AG04450 (cell line): ENCODE measurements around the gene CHD6. TPM values are rescaled to one million over a fixed set of nuclear protein-coding genes. Genes with fewer than 3 reads are reported as not detected.

Experiments
- CTCF ChIA-PET: fragments of 300-600, 350-600 bp; formaldehyde crosslinking; extraction: SDS; loops from one replicate; lab custom pipeline; 2022; ENCODE audit warnings: antibody characterized with exemption, inconsistent platforms; lab: Charles Lee
- POLR2A ChIA-PET: fragments of 350-600 bp; formaldehyde crosslinking; extraction: SDS; loops from one replicate; lab custom pipeline; 2021; ENCODE audit warnings: antibody characterized with exemption, inconsistent platforms; lab: Yijun Ruan, JAX
- DNase-seq: peaks from one replicate; pipeline ENCODE4 v3.0.0-alpha.2; 2011; ENCODE audit warnings: low read depth, low spot score
- H3K27ac ChIP-seq: one replicate; pipeline ENCODE4 v1.5.1; 2012; ENCODE audit warnings: low read depth, low read length, control low read depth
- H3K27me3 ChIP-seq: one replicate; pipeline ENCODE4 v1.6.0; 2012; ENCODE audit warnings: low read length; ENCODE audit not compliant: control insufficient read depth, insufficient read depth
- H3K4me3 ChIP-seq: 2 replicates; pipeline ENCODE4 v1.5.1; 2011; ENCODE audit warnings: mild to moderate bottlenecking, low read depth, low read length, control low read depth
- H3K9me3 ChIP-seq: 2 replicates; pipeline ENCODE4 v1.5.1; 2012; ENCODE audit warnings: low read length; ENCODE audit not compliant: control insufficient read depth, insufficient read depth
- CTCF ChIP-seq: IDR thresholded peaks from 2 replicates; pipeline ENCODE4 v1.5.1; 2011; ENCODE audit warnings: low read depth, low read length, control low read depth, inconsistent platforms
- polyA plus RNA-seq: library from polyadenylated mRNA; depleted of rRNA; stranded (reverse); fragments of >200 nt; gene quantifications from 2 replicates; pipeline ENCODE4 v1.2.3, GENCODE V29; 2011

Gene CHD6
- polyA plus RNA-seq, 1 experiment = 21.7 TPM

- peaks cover 31% of the 10 kb centered on the region for H3K9me3 ChIP-seq
- POLR2A ChIA-PET = no interaction called here
- H3K27ac ChIP-seq = no peak overlapping the region
- CTCF ChIA-PET = no interaction called here
- DNase-seq = no peak
- no peak overlapping the region for H3K4me3 ChIP-seq
- TF ChIP-seq CTCF = no peak
- H3K27me3 ChIP-seq = no peaks in the 10 kb centered on the region
These were observed 17.1 kb downstream of the CHD6 start for GRCh38 chr20:41600926-41601631.

GRCh38 chr20:41599699-41600104 lies 18.5 kb downstream of the CHD6 start:
- ChIA-PET POLR2A (no interaction called here), CTCF (no interaction called here)
- no peak for DNase-seq
- Histone ChIP-seq H3K27me3 (no peaks in the 10 kb centered on the region), H3K27ac (no peak overlapping the region), H3K9me3 (peaks cover 43% of the 10 kb centered on the region), H3K4me3 (no peak overlapping the region)
- TF ChIP-seq CTCF = no peak

GRCh38 chr20:41598719-41599118 lies 19.5 kb downstream of the CHD6 start:
- H3K27ac ChIP-seq = no peak overlapping the region
- POLR2A ChIA-PET = no interaction called here
- no peaks in the 10 kb centered on the region for H3K27me3 ChIP-seq
- no peak overlapping the region for H3K4me3 ChIP-seq
- H3K9me3 ChIP-seq = peaks cover 45% of the 10 kb centered on the region
- TF ChIP-seq CTCF = no peak
- CTCF ChIA-PET = no interaction called here
- DNase-seq = no peak

- POLR2A ChIA-PET = no interaction called here
- CTCF ChIA-PET = no interaction called here
- H3K27me3 ChIP-seq = no peaks in the 10 kb centered on the region
- no peak overlapping the region for H3K4me3 ChIP-seq
- H3K9me3 ChIP-seq = peaks cover 38% of the 10 kb centered on the region
- no peak for DNase-seq
- TF ChIP-seq CTCF = no peak
- no peak overlapping the region for H3K27ac ChIP-seq
These were observed 23.5 kb downstream of the CHD6 start for GRCh38 chr20:41594514-41595322.

GRCh38 chr20:41592516-41593216 lies 25.5 kb downstream of the CHD6 start:
- no peak overlapping the region for H3K4me3 ChIP-seq
- no peak for TF ChIP-seq CTCF
- ChIA-PET CTCF (interaction anchor here (1.4 kb wide), 1 partner anchor 10 kb away, joined by 3 read pairs; no protein-coding TSS in a partner anchor), POLR2A (no interaction called here)
- peaks cover 20% of the 10 kb centered on the region for H3K9me3 ChIP-seq
- no peaks in the 10 kb centered on the region for H3K27me3 ChIP-seq
- H3K27ac ChIP-seq = no peak overlapping the region
- DNase-seq = no peak
